ENCODE results near the gene RTN4RL1.

Gene RTN4RL1

DNA sequence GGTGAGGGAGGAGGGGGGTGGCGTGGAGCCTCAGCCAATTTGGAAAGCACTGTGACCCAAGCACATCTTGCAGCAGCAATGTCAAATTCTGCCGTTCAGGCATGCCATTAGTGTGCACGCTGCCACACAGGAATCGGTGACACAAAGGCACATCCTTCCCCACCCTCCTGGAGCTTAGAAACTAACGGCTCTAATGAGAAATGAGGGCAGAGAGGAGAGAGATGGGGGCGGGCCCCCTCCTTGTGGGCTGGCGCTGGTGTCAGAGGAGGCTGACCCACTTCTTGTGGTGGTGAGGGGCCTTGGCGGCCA, 94.8 kb downstream of the RTN4RL1 start:
- Histone ChIP-seq H2AFZ (ENCODE audit: low read length) (no peak overlapping the region), H3K27me3 (ENCODE audit: insufficient read depth, low read length) (no peaks in the 10 kb centered on the region; the same call in 1 of the 2 replicates), H3K79me2 (ENCODE audit: insufficient read depth, low read length) (no peaks in the 10 kb centered on the region), H3F3A (ENCODE audit: insufficient read depth, low read length) (no peaks in the 10 kb centered on the region), H3K4me3 (ENCODE audit: low read depth, low read length, poor library complexity, severe bottlenecking) (no peak overlapping the region), H3K36me3 (ENCODE audit: insufficient read depth, low read length) (no peaks in the 10 kb centered on the region), H3K9me2 (ENCODE audit: low read depth, low read length) (no peaks in the 10 kb centered on the region), H3K9ac (ENCODE audit: low read length) (no peak overlapping the region), H3K27ac (ENCODE audit: low read depth, low read length, poor library complexity, severe bottlenecking) (no peak overlapping the region), H3K9me3 (ENCODE audit: low read length) (no peaks in the 10 kb centered on the region), H4K20me1 (ENCODE audit: insufficient read depth, low read length) (no peaks in the 10 kb centered on the region), H3K4me1 (ENCODE audit: insufficient read depth, low read length, severe bottlenecking) (no peaks in the 10 kb centered on the region), H3K4me2 (ENCODE audit: low read length) (no peak overlapping the region)
- TF ChIP-seq, protein P1, sequence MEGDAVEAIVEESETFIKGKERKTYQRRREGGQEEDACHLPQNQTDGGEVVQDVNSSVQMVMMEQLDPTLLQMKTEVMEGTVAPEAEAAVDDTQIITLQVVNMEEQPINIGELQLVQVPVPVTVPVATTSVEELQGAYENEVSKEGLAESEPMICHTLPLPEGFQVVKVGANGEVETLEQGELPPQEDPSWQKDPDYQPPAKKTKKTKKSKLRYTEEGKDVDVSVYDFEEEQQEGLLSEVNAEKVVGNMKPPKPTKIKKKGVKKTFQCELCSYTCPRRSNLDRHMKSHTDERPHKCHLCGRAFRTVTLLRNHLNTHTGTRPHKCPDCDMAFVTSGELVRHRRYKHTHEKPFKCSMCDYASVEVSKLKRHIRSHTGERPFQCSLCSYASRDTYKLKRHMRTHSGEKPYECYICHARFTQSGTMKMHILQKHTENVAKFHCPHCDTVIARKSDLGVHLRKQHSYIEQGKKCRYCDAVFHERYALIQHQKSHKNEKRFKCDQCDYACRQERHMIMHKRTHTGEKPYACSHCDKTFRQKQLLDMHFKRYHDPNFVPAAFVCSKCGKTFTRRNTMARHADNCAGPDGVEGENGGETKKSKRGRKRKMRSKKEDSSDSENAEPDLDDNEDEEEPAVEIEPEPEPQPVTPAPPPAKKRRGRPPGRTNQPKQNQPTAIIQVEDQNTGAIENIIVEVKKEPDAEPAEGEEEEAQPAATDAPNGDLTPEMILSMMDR (IDR thresholded peaks at IDR 0.05; ENCODE audit: low read length): no peak
- TF ChIP-seq EZH2 (IDR thresholded peaks at IDR 0.05; ENCODE audit: borderline replicate concordance, low read length): no peak

DNA sequence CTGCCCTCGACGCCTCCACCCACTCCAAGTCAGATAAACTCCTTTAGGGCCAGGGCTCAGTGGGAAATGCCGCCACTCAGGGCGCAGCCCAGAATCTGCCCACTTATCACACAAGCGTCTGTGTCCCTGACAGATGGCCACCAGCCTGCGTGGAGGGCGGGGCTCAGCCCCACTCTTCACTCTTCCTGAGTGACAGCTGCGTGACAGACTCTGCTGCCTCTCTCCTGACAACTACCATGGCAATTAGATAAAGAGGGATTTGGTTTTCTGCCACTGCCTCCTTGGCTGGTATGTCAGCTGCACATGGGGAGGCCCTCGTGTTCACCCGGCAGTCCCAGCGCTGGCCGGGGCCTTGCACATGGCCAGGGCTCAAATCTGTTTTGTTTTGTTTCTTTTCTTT, 96.2 kb downstream of the RTN4RL1 start:
- Histone ChIP-seq H3F3A (ENCODE audit: insufficient read depth, low read length) (no peaks in the 10 kb centered on the region), H3K4me2 (ENCODE audit: low read length) (no peak overlapping the region), H3K79me2 (ENCODE audit: insufficient read depth, low read length) (no peaks in the 10 kb centered on the region), H2AFZ (ENCODE audit: low read length) (no peak overlapping the region), H3K9me2 (ENCODE audit: low read depth, low read length) (no peaks in the 10 kb centered on the region), H3K4me1 (ENCODE audit: insufficient read depth, low read length, severe bottlenecking) (no peaks in the 10 kb centered on the region), H3K9me3 (ENCODE audit: low read length) (no peaks in the 10 kb centered on the region), H3K36me3 (ENCODE audit: insufficient read depth, low read length) (no peaks in the 10 kb centered on the region), H3K4me3 (ENCODE audit: low read depth, low read length, poor library complexity, severe bottlenecking) (no peak overlapping the region), H3K27me3 (ENCODE audit: insufficient read depth, low read length) (no peaks in the 10 kb centered on the region; the same call in 1 of the 2 replicates), H3K27ac (ENCODE audit: low read depth, low read length, poor library complexity, severe bottlenecking) (no peak overlapping the region), H3K9ac (ENCODE audit: low read length) (no peak overlapping the region), H4K20me1 (ENCODE audit: insufficient read depth, low read length) (no peaks in the 10 kb centered on the region)
- no peak for TF ChIP-seq EZH2 (IDR thresholded peaks at IDR 0.05; ENCODE audit: borderline replicate concordance, low read length)
- TF ChIP-seq, protein P1 (IDR thresholded peaks at IDR 0.05; ENCODE audit: low read length): no peak

DNA sequence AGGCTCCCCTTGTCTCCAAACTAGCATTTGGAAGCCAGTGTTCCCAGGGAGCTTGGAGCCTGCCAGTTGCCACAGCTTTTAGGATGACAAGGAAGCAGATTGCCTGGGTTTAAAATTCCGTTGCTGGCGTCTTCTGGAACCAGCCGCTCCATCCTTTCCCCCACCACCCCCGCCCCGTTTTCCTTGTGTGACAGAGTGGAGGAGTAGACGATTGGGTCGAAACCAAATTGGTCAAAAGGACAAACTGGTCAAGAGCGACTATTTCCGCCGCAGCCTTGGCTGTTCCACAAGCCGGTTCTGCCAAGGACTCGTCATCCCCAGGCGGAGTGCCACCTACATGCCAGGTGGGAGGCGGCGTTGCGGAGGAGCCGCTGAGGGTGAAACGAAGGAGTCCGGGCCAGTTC, 104.2 kb downstream of the RTN4RL1 start:
- Histone ChIP-seq H3K79me2 (ENCODE audit: insufficient read depth, low read length) (no peaks in the 10 kb centered on the region), H3K9ac (ENCODE audit: low read length) (no peak overlapping the region), H3K4me2 (ENCODE audit: low read length) (no peak overlapping the region), H3K9me3 (ENCODE audit: low read length) (no peaks in the 10 kb centered on the region), H4K20me1 (ENCODE audit: insufficient read depth, low read length) (no peaks in the 10 kb centered on the region), H3F3A (ENCODE audit: insufficient read depth, low read length) (no peaks in the 10 kb centered on the region), H3K27me3 (ENCODE audit: insufficient read depth, low read length) (peaks cover 4% of the 10 kb centered on the region; the same call in 1 of the 2 replicates), H3K36me3 (ENCODE audit: insufficient read depth, low read length) (no peaks in the 10 kb centered on the region), H2AFZ (ENCODE audit: low read length) (no peak overlapping the region), H3K4me1 (ENCODE audit: insufficient read depth, low read length, severe bottlenecking) (peaks cover 3% of the 10 kb centered on the region), H3K27ac (ENCODE audit: low read depth, low read length, poor library complexity, severe bottlenecking) (no peak overlapping the region), H3K9me2 (ENCODE audit: low read depth, low read length) (no peaks in the 10 kb centered on the region), H3K4me3 (ENCODE audit: low read depth, low read length, poor library complexity, severe bottlenecking) (no peak overlapping the region)
- TF ChIP-seq, protein P1 (IDR thresholded peaks at IDR 0.05; ENCODE audit: low read length): no peak
- TF ChIP-seq EZH2 (IDR thresholded peaks at IDR 0.05; ENCODE audit: borderline replicate concordance, low read length): no peak

Data from OCI-LY1 (cell line).